NCI-H128 (cell line): ENCODE measurements around the gene CDH18.

Source experiments
- DNase-seq: peaks from one replicate; lab custom pipeline; 2025; ENCODE audit not compliant: unreplicated experiment; lab: John Stamatoyannopoulos, UW

CDH18 gene

GRCh38 chr5:19616701-19617215 is 371.2 kb downstream of the CDH18 start:
- no peak for DNase-seq

GRCh38 chr5:19615661-19616060 is 372.3 kb downstream of the CDH18 start:
- DNase-seq: no peak

- DNase-seq: no peak
These were observed 372.9 kb downstream of the CDH18 start for GRCh38 chr5:19615071-19615470.

GRCh38 chr5:19608444-19609002 is 379.5 kb downstream of the CDH18 start:
- DNase-seq: no peak

GRCh38 chr5:19605846-19606407 is 382.1 kb downstream of the CDH18 start:
- DNase-seq: no peak

GRCh38 chr5:19584131-19584530 is 403.9 kb downstream of the CDH18 start:
- no peak for DNase-seq

GRCh38 chr5:19577882-19578281 is 410.1 kb downstream of the CDH18 start:
- DNase-seq: no peak

- DNase-seq: no peak
These were observed 420.0 kb downstream of the CDH18 start for GRCh38 chr5:19568004-19568403.

GRCh38 chr5:19565466-19565865 is 422.5 kb downstream of the CDH18 start:
- no peak for DNase-seq

- no peak for DNase-seq
These were observed 424.0 kb downstream of the CDH18 start for GRCh38 chr5:19564036-19564435.

GRCh38 chr5:19555876-19556275 is 432.1 kb downstream of the CDH18 start:
- no peak for DNase-seq

- no peak for DNase-seq
These were observed 432.6 kb downstream of the CDH18 start for GRCh38 chr5:19555436-19555835.

GRCh38 chr5:19554524-19554923 is 433.5 kb downstream of the CDH18 start:
- DNase-seq: no peak

GRCh38 chr5:19547640-19548039 is 440.4 kb downstream of the CDH18 start:
- DNase-seq: no peak

GRCh38 chr5:19546521-19546920 is 441.5 kb downstream of the CDH18 start:
- no peak for DNase-seq

- no peak for DNase-seq
These were observed 449.4 kb downstream of the CDH18 start for GRCh38 chr5:19538607-19539006.

GRCh38 chr5:19536387-19536786 is 451.6 kb downstream of the CDH18 start:
- no peak for DNase-seq

GRCh38 chr5:19534751-19535150 is 453.2 kb downstream of the CDH18 start:
- no peak for DNase-seq

- no peak for DNase-seq
These were observed 455.1 kb downstream of the CDH18 start for GRCh38 chr5:19532936-19533335.

GRCh38 chr5:19531374-19531952 is 456.5 kb downstream of the CDH18 start:
- no peak for DNase-seq

- no peak for DNase-seq
These were observed 468.6 kb downstream of the CDH18 start for GRCh38 chr5:19519448-19519847.

- no peak for DNase-seq
These were observed 489.1 kb downstream of the CDH18 start for GRCh38 chr5:19498852-19499251.
